ENCODE measurements around the gene KCTD18. TPM values are rescaled to one million over a fixed set of nuclear protein-coding genes. Genes with fewer than 3 reads are reported as not detected.

KCTD18 gene
- total and polyA plus RNA-seq, 10 of the 15 experiments (the other 5 are each of a cell fraction or from before 2014, with no cell fraction given) = 1.4 to 16.9 (median 12.5) TPM

- intact Hi-C loops (cut with micrococcal nuclease; ENCODE audit: unreplicated experiment) = no loop called here
- ATAC-seq (no peak), FAIRE-seq (no peak), DNase-seq (ENCODE audit: low read depth, low spot score) (no peak)
- WGBS (ENCODE audit: insufficient coverage, insufficient replicate concordance, low lambda C conversion rate, missing lambda C conversion rate) = 100% methylated on average over 2 of the region's 2 CpGs
- Histone ChIP-seq H3K4me2 (ENCODE audit: control insufficient read depth, insufficient read depth) (no peak overlapping the region), H3K36me3 (ENCODE audit: control insufficient read depth in 2 of 2, insufficient read depth in 2 of 2, low read length in 1 of 2) (peaks cover 0 to 18% of the 10 kb centered on the region in 2 experiments), H3K27ac (ENCODE audit: control insufficient read depth, insufficient read depth) (no peak overlapping the region), H3K9ac (ENCODE audit: control insufficient read depth, insufficient read depth, low read length) (no peak overlapping the region), H3K27me3 (replicated peaks in 1 of 2; ENCODE audit: control insufficient read depth in 2 of 2, insufficient read depth in 2 of 2, low read length in 1 of 2) (no peaks in the 10 kb centered on the region), H3K9me3 (replicated peaks; ENCODE audit: control insufficient read depth, insufficient read depth, low read length) (no peaks in the 10 kb centered on the region; the same call in 1 of the 3 replicates), H3K4me1 (ENCODE audit: control insufficient read depth, insufficient read depth, low read length) (no peaks in the 10 kb centered on the region), H3K79me2 (ENCODE audit: control insufficient read depth, insufficient read depth, low read length) (no peaks in the 10 kb centered on the region), H4K20me1 (ENCODE audit: control insufficient read depth, insufficient read depth) (no peaks in the 10 kb centered on the region), H3K4me3 (no peak overlapping the region), H2AFZ (ENCODE audit: control insufficient read depth, low read depth, low read length) (no peak overlapping the region)
- ChIA-PET SMC1A (ENCODE audit: uncharacterized antibody, unreplicated experiment) (interaction anchor here (1.2 to 2.3 kb wide), 3 partner anchors 8 to 13 kb away, joined by 3 to 23 read pairs (median 5); no protein-coding TSS in a partner anchor), CTCF (interaction anchor here (1.0 to 2.4 kb wide), 5 partner anchors 9 to 14 kb away, joined by 4 to 14 read pairs (median 5); no protein-coding TSS in a partner anchor), POLR2A (interaction anchor here (0.5 to 1.2 kb wide), 2 partner anchors 53 to 507 kb away, joined by 3 to 4 read pairs; no protein-coding TSS in a partner anchor), RAD21 (ENCODE audit: unreplicated experiment) (interaction anchor here (1.3 to 1.4 kb wide), 2 partner anchors 10 to 13 kb away, joined by 3 to 4 read pairs; no protein-coding TSS in a partner anchor)
- in situ Hi-C loops (cut with MboI) = no loop called here
- BruUV-seq (replicated peaks) = no TSS peak
- no peak for TF ChIP-seq EED (IDR thresholded peaks at IDR 0.05; ENCODE audit: low read depth)
- TF ChIP-seq CREB1 (IDR thresholded peaks at IDR 0.05; ENCODE audit: low read depth) = no peak
- TF ChIP-seq SREBF2 (IDR thresholded peaks at IDR 0.05; ENCODE audit: low read length) = no peak
- TF ChIP-seq KAT2A (conservative IDR thresholded peaks at IDR 0.05; ENCODE audit: control insufficient read depth, low read depth, low read length) = no peak
Measured at GRCh38 chr2:200494048-200494447, 15.8 kb downstream of the KCTD18 start.

GRCh38 chr2:200492656-200493055, 17.2 kb downstream of the KCTD18 start:
- intact Hi-C loops (cut with micrococcal nuclease; ENCODE audit: unreplicated experiment) = no loop called here
- Histone ChIP-seq H3K4me3 (no peak overlapping the region), H3K79me2 (ENCODE audit: control insufficient read depth, insufficient read depth, low read length) (no peaks in the 10 kb centered on the region), H3K4me2 (ENCODE audit: control insufficient read depth, insufficient read depth) (no peak overlapping the region), H2AFZ (ENCODE audit: control insufficient read depth, low read depth, low read length) (no peak overlapping the region), H3K27me3 (replicated peaks in 1 of 2; ENCODE audit: control insufficient read depth in 2 of 2, insufficient read depth in 2 of 2, low read length in 1 of 2) (no peaks in the 10 kb centered on the region), H3K27ac (ENCODE audit: control insufficient read depth, insufficient read depth) (no peak overlapping the region), H4K20me1 (ENCODE audit: control insufficient read depth, insufficient read depth) (no peaks in the 10 kb centered on the region), H3K9ac (ENCODE audit: control insufficient read depth, insufficient read depth, low read length) (no peak overlapping the region), H3K36me3 (ENCODE audit: control insufficient read depth in 2 of 2, insufficient read depth in 2 of 2, low read length in 1 of 2) (peaks cover 0 to 18% of the 10 kb centered on the region in 2 experiments), H3K9me3 (replicated peaks; ENCODE audit: control insufficient read depth, insufficient read depth, low read length) (no peaks in the 10 kb centered on the region; the same call in 1 of the 3 replicates), H3K4me1 (ENCODE audit: control insufficient read depth, insufficient read depth, low read length) (no peaks in the 10 kb centered on the region)
- in situ Hi-C loops (cut with MboI) = no loop called here
- SMC1A ChIA-PET (ENCODE audit: uncharacterized antibody, unreplicated experiment) = interaction anchor here (1.2 to 2.3 kb wide), 3 partner anchors 8 to 11 kb away, joined by 3 to 23 read pairs (median 5); no protein-coding TSS in a partner anchor
- FAIRE-seq = no peak
- CTCF ChIA-PET = interaction anchor here (0.6 to 2.4 kb wide), 5 partner anchors 7 to 17 kb away, joined by 3 to 14 read pairs (median 3); partner anchors contain the start of gene KCTD18
- DNase-seq (ENCODE audit: low read depth, low spot score) = no peak
- no peak for ATAC-seq
- no TSS peak for BruUV-seq (replicated peaks)
- RAD21 ChIA-PET (ENCODE audit: unreplicated experiment) = interaction anchor here (1.4 kb wide), 1 partner anchor 8 kb away, joined by 4 read pairs; no protein-coding TSS in a partner anchor
- POLR2A ChIA-PET = no interaction called here
- TF ChIP-seq PAX5 (IDR thresholded peaks at IDR 0.05; ENCODE audit: borderline replicate concordance, low read depth, low read length) (no peak), BCL11A (IDR thresholded peaks at IDR 0.05; ENCODE audit: low read depth, low read length) (no peak), FOS (IDR thresholded peaks at IDR 0.05; ENCODE audit: borderline replicate concordance, extremely low read depth, insufficient read length) (no peak), CBFB (IDR thresholded peaks at IDR 0.05; ENCODE audit: low read depth) (no peak), USF1 (IDR thresholded peaks at IDR 0.05; ENCODE audit: borderline replicate concordance, extremely low read length, insufficient read depth, low read depth, low read length) (no peak), REST (IDR thresholded peaks at IDR 0.05; ENCODE audit: low read depth, low read length) (no peak), HCFC1 (IDR thresholded peaks at IDR 0.05; ENCODE audit: low read length) (no peak)
